Stimulated activated CD4-positive, alpha-beta T cell treated with anti-CD3 and anti-CD28 coated beads, Interleukin-15, amount 100 ng/mL, for 1 hour (primary cell): Measurements from ENCODE around the gene DYRK2.

Experiments
- DNase-seq, 2 donors: peaks; one replicate each; pipeline ENCODE4 v3.0.0-alpha.2; 2020; ENCODE audit warnings: low read depth in 1 of 2, low spot score in 1 of 2

Gene DYRK2

DNA sequence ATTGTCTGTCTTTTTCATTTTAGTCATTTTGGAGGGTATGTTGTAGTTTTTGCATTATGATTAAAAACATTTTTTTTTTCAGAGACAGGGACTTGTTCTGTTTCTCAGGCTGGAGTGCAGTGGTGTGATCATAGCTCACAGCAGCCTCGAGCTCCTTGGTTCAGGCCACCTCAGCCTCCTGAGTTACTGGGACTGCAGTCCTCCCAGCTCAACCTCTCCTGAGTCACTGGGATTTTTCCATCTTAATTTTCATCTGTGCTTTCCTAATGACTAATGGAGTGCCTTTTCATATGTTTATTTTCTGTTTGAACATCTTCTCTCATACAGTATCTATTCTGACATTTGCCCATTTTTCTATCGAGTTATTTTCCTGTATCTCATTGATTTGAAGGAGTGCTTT is 52.6 kb downstream of the DYRK2 start:
- no peak for DNase-seq

DNA sequence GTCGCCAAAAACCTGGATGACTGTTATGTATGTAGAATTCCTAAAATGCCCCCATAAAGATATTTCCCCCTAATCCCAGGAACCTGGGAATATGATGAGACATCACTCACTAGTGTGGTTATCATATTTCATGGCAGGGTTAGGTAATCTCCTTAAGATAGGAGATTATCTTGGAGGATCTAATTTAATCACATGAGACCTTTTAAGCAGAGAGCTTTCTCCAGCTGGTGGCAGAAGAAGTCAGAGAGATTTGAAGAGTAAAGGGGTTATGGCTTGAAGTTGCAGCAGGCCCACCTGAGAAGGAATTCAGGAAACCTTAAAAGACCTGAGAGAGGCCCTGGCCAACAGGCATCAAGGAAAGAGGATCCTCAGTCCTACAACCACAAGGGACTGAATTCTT is 53.6 kb downstream of the DYRK2 start:
- no peak for DNase-seq

DNA sequence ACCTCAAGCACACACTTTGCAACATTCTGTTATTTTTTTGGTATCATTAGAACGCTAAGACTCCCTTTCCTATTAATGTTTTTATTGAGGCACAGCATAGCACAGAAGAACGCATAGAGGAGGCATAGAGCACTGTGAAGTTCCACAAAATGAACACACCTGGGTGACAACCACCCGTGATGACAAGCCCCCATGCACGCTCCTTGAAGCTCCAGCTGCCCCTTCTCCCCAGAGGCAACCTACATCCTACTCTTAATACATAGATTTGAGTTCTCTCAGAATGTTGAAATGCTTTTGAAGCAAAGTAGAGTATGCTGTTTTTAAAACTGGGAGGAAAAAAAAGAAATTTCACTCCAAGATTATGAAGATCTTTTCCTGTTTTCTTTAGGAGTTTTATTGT is 55.5 kb downstream of the DYRK2 start:
- DNase-seq: no peak

DNA sequence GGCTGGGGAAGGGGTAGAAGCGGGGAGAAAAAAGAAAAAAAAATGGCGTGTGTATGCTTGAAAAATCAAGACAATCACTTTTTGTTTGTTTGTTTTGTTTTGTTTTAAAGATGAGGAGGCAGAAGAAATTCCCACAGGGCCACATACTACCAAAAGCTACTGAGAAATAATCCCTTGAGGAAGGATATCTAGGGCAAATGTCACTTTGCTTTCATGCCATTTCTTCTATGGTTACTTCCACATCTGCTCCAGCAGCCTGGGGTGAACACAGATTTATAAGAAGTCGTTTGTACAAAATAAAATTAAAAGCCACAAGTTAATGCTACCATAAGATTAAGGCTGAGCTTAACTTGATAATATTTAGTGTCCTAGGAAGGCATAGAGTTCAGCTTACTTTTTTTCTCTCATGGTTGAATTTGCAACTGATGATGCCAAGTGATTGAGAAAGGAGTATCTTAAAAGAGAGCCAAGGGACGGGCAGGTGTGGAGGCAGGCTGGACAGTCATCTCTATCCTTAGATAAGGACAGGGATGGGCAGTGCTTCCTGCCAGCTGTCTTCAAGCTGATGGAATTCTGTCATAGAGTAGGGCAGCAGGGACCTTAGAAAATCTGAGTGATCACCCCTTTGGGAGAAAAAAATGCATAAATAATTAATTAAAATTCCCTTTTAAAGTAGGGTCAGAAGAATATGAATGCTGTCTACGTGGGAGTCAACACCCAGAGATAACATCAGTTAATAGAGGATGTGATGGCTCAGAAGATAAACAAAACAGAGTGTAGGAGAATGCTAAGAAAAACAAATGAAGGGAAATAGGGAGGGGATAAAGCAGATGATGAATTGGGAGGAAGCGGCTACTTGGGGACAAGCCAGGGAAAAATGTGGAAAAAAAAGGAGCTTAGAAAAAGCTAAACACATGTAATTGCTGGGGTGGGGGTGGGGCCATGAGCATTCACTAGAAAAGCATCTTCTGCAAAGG is 57.1 kb downstream of the DYRK2 start:
- no peak for DNase-seq

DNA sequence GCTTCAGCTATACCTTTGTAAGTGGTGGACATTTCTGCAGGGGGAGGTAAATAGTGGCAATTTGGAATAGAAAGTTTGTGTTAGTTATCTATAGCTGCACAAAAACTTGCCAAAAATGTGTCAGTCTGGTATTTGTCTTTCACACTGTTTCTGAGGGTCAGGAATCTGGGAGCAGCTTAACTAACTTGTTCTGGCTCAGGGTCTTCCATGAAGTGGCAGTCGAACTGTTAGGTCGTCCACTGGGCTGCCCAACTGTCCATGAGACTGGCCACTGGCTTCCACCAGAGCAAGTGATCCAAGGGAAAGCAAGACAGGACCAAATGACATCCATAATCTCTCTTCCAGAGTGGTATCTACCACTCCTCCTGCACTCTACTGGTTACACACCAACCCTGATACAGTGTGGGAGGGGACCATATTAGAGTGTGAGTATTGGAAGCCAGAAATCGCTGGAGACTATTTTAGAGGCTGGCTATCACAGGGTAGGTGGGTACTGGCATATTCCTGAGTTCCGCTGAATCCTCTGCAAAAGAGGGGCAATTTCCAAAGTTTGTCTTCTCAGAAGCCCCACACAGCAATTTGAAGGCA is 60.9 kb downstream of the DYRK2 start:
- no peak for DNase-seq

GRCh38 chr12:67710582-67710981 is 62.0 kb downstream of the DYRK2 start:
- no peak for DNase-seq

DNA sequence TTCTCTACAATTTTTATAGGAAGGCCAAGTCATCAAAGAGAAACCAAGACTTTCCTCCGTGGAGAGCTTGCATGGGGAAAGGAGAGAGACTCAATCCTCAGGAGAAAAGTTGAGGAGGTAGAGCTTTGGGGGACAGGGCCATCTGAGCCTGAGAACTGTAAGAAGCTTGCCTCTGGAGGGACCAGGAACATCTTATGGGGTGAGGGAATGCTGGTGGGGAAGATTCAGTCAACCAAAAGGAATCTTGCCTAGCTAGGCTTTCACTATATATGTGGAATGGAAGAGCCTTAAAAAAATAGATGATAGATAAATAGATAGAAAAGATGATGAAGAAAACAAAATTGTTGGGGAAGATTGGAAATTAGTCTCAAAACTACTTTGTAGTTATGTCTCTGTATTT is 63.5 kb downstream of the DYRK2 start:
- DNase-seq: no peak

DNA sequence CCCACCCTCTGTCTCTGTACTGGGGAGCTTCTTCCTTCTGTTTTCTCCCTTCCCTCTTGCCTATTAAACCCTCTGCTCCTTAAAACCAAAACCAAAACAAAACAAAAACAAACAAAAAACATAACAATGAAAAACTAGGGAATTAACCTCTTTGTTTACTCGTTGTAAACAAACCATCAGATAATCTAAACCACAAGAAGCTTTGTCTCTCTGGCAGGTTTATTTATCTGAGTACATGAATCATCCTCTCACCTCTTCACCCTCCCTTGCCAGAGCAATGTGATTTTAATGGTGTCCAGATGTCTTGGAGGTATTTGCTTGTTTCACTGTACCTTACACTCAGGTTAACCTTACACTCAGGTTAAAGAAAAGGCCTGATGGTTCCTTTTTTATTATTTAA is 66.1 kb downstream of the DYRK2 start:
- no peak for DNase-seq
